GM13977 (cell line): ENCODE results near the gene RNF34.

Source experiments
- DNase-seq: peaks from one replicate; pipeline ENCODE4 v3.0.0; 2012; ENCODE audit warnings: low spot score
- in situ Hi-C: fragments of 300-500 bp; cut with MboI; formaldehyde crosslinking; loops from one replicate; pipeline ENCODE4 v1.12.0; 2022; ENCODE audit warnings: low sequenced_read_pairs, low pct_unique_long_range_greater_than_20kb, mixed read lengths, inconsistent platforms; ENCODE audit not compliant: unreplicated experiment
- TF ChIP-seq, protein P1 (sequence below): IDR thresholded peaks from 2 replicates; pipeline ENCODE4 v1.5.1; 2012; ENCODE audit warnings: mild to moderate bottlenecking, control low read depth; ENCODE audit not compliant: insufficient read depth; ENCODE audit errors: extremely low read depth, missing control alignments

Gene RNF34

GRCh38 chr12:121391619-121392324, 8.1 kb upstream of the RNF34 start:
- in situ Hi-C loops, result no loop called here

DNA sequence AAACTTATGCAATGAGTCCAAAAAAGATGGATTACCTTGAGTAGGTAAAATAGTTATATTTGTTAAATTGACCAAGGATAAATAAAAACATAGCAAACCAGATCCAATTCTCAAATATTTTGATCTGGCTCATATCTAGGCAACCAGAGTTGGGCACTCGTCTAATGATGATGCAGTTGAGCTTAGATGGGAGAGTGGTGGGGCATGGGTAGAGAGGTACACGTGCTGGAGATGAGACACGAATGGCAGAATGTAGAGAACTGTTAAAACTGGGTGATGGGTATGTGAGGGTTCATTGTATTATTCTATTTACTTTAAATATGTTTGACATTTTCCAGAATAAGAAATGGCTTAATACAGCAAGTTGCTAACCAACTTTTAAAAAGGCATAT, 7.6 kb upstream of the RNF34 start:
- TF ChIP-seq, protein P1, sequence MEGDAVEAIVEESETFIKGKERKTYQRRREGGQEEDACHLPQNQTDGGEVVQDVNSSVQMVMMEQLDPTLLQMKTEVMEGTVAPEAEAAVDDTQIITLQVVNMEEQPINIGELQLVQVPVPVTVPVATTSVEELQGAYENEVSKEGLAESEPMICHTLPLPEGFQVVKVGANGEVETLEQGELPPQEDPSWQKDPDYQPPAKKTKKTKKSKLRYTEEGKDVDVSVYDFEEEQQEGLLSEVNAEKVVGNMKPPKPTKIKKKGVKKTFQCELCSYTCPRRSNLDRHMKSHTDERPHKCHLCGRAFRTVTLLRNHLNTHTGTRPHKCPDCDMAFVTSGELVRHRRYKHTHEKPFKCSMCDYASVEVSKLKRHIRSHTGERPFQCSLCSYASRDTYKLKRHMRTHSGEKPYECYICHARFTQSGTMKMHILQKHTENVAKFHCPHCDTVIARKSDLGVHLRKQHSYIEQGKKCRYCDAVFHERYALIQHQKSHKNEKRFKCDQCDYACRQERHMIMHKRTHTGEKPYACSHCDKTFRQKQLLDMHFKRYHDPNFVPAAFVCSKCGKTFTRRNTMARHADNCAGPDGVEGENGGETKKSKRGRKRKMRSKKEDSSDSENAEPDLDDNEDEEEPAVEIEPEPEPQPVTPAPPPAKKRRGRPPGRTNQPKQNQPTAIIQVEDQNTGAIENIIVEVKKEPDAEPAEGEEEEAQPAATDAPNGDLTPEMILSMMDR, result no peak
- in situ Hi-C loops, result no loop called here

More at GRCh38 chr12:121391619-121392324, 8.1 kb upstream of the RNF34 start:
- TF ChIP-seq, protein P1, result no peak
- DNase-seq, result peak; percentile 45

GRCh38 chr12:121397521-121397920, 2.4 kb upstream of the RNF34 start:
- TF ChIP-seq, protein P1, result no peak
- DNase-seq, result no peak
- in situ Hi-C loops, result no loop called here

More for the DNA sequence above, 7.6 kb upstream of the RNF34 start:
- no peak for DNase-seq

GRCh38 chr12:121398355-121398754, 1.6 kb upstream of the RNF34 start:
- no peak for DNase-seq
- TF ChIP-seq, protein P1, result no peak
- in situ Hi-C loops, result no loop called here

DNA sequence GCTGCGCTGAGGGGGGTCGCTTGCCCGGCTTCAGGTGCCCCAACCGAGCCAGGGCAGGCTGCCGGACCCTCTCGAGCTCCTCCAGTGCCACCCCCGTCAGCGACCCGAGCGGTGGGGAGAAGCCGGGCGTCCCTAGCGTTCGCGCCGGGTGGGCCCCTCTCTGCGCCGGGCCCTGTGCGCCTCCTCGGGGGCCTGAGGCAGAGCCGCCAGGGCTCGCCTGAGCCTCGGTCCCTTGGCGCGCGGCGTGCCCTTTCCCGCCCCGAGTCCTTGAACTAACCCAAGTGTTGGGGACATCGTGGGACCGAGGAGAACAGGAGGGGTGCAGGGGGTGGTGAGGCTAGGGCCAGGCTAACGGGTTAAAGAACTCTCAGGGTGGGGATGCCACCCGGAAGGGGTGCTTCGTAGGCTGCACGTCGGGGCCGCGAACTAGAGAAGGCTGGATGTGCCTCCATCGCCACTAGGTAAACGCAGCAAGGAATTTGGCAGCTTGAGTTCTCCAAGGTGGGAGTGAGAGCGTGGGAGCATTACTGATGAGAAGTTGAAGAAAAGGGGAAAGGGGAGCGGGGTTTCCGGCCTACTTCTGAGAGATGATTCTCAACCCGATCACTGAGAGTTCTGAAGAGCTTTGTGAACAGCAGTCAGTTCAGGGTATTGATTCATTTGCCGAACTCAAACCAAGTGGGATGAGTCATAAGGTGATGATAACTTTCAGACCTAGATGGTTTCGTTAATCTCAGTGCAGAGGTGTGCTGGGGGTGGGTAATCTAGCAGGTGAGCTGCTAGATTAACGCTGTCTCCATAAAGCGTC, 618 bp downstream of the RNF34 start:
- TF ChIP-seq, protein P1, result no peak
- DNase-seq, result peak; percentile 70
- in situ Hi-C loops, result no loop called here

DNA sequence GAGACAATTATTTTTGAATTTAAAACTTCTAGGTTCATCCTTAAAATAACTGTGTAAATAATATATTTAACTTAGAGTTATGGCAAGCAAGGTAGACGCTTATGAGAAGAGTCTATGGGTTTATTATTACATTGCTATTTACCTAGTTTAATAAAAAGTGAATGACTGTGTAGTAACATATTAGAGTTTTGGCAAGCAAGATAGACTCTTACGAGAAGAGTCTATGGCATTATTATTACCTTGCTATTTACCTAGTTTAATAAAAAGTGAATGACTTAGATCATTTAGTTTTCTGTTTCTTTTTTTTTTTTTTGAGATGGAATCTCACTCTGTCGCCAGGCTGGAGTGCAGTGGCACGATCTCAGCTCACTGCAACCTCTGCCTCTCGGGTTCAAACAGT, 3.8 kb downstream of the RNF34 start:
- TF ChIP-seq, protein P1, result no peak
- DNase-seq, result no peak
- in situ Hi-C loops, result no loop called here
